Mesothelial cell of epicardium (in vitro differentiated cells): ENCODE data around the gene AFDN. TPM values are rescaled to one million over a fixed set of nuclear protein-coding genes. Genes with fewer than 3 reads are reported as not detected.

Experiments
- DNase-seq, 2 experiments: peaks; one replicate each; pipeline ENCODE4 v3.0.0; 2021; ENCODE audit warnings: low spot score in 2 of 2; ENCODE audit not compliant: unreplicated experiment in 2 of 2
- H3K27ac Mint-ChIP-seq: 2 replicates; pipeline ENCODE4 v1.8.0; 2021; ENCODE audit warnings: mixed read lengths
- H3K27me3 Mint-ChIP-seq: 2 replicates; pipeline ENCODE4 v1.8.0; 2021; ENCODE audit warnings: low read depth, mixed read lengths
- H3K36me3 Mint-ChIP-seq: 2 replicates; pipeline ENCODE4 v1.8.0; 2021; ENCODE audit warnings: mixed read lengths
- H3K4me1 Mint-ChIP-seq: 2 replicates; pipeline ENCODE4 v1.8.0; 2021; ENCODE audit warnings: mixed read lengths
- H3K4me3 Mint-ChIP-seq: 2 replicates; pipeline ENCODE4 v1.8.0; 2021; ENCODE audit warnings: mild to moderate bottlenecking, moderate library complexity, mixed read lengths
- H3K9me3 Mint-ChIP-seq: 2 replicates; pipeline ENCODE4 v1.8.0; 2021; ENCODE audit warnings: mixed read lengths
- CTCF ChIP-seq: fragments of 200-600 bp; sonication (generic); IDR thresholded peaks from one replicate; pipeline ENCODE4 v1.5.0; 2021; ENCODE audit warnings: antibody characterized with exemption; ENCODE audit not compliant: unreplicated experiment
- total RNA-seq: library from RNA; stranded (reverse); gene quantifications from 3 replicates; pipeline ENCODE4 v1.2.1, GENCODE V29; 2021

Gene AFDN
- total RNA-seq, 1 donor from 2014 or later: 284 TPM

GRCh38 chr6:167930295-167930694 lies 103.6 kb downstream of the AFDN start:
- no peaks in the 10 kb centered on the region for H3K9me3 Mint-ChIP-seq
- no peak overlapping the region for H3K4me3 Mint-ChIP-seq
- TF ChIP-seq CTCF: no peak
- H3K27ac Mint-ChIP-seq: no peak overlapping the region
- DNase-seq: no peak
- peaks cover 31% of the 10 kb centered on the region for H3K36me3 Mint-ChIP-seq
- H3K27me3 Mint-ChIP-seq: no peaks in the 10 kb centered on the region
- H3K4me1 Mint-ChIP-seq: peaks cover 27% of the 10 kb centered on the region

GRCh38 chr6:167932468-167933276 lies 106.0 kb downstream of the AFDN start:
- peaks cover 31% of the 10 kb centered on the region for H3K4me1 Mint-ChIP-seq
- H3K27ac Mint-ChIP-seq: peak overlapping the region; percentile 41
- no peaks in the 10 kb centered on the region for H3K9me3 Mint-ChIP-seq
- H3K4me3 Mint-ChIP-seq: no peak overlapping the region
- H3K27me3 Mint-ChIP-seq: no peaks in the 10 kb centered on the region
- DNase-seq: no peak
- TF ChIP-seq CTCF: no peak
- peaks cover 26% of the 10 kb centered on the region for H3K36me3 Mint-ChIP-seq

GRCh38 chr6:167933290-167933689 lies 106.6 kb downstream of the AFDN start:
- H3K9me3 Mint-ChIP-seq: no peaks in the 10 kb centered on the region
- H3K36me3 Mint-ChIP-seq: peaks cover 29% of the 10 kb centered on the region
- no peak for DNase-seq
- no peak for TF ChIP-seq CTCF
- peaks cover 31% of the 10 kb centered on the region for H3K4me1 Mint-ChIP-seq
- no peak overlapping the region for H3K27ac Mint-ChIP-seq
- no peak overlapping the region for H3K4me3 Mint-ChIP-seq
- H3K27me3 Mint-ChIP-seq: no peaks in the 10 kb centered on the region

GRCh38 chr6:167933847-167934246 lies 107.1 kb downstream of the AFDN start:
- Mint-ChIP-seq H3K27me3 (no peaks in the 10 kb centered on the region), H3K36me3 (peaks cover 29% of the 10 kb centered on the region), H3K4me3 (no peak overlapping the region), H3K27ac (peak overlapping the region; percentile 82), H3K4me1 (peaks cover 31% of the 10 kb centered on the region), H3K9me3 (no peaks in the 10 kb centered on the region)
- TF ChIP-seq CTCF: no peak
- no peak for DNase-seq

GRCh38 chr6:167934426-167934864 lies 107.7 kb downstream of the AFDN start:
- no peak for TF ChIP-seq CTCF
- peaks cover 31% of the 10 kb centered on the region for H3K4me1 Mint-ChIP-seq
- peak overlapping the region; percentile 82 for H3K27ac Mint-ChIP-seq
- no peaks in the 10 kb centered on the region for H3K27me3 Mint-ChIP-seq
- DNase-seq: no peak
- no peaks in the 10 kb centered on the region for H3K9me3 Mint-ChIP-seq
- H3K4me3 Mint-ChIP-seq: no peak overlapping the region
- H3K36me3 Mint-ChIP-seq: peaks cover 29% of the 10 kb centered on the region
